CD14-positive monocyte (primary cell): Measurements from ENCODE around the gene PPT2. TPM values are rescaled to one million over a fixed set of nuclear protein-coding genes. Genes with fewer than 3 reads are reported as not detected.

Source experiments
- DNase-seq, 3 donors: peaks; one replicate each; pipeline ENCODE4 v3.0.0-alpha.2; 2011 to 2022
- H2AFZ ChIP-seq: 2 replicates; pipeline ENCODE4 v1.6.0; 2012; ENCODE audit warnings: mild to moderate bottlenecking, low read depth, low read length, inconsistent platforms; ENCODE audit not compliant: insufficient read depth, poor library complexity, severe bottlenecking
- H3K27ac ChIP-seq, 2 donors: 1 replicate in 1 of 2; 2 replicates in 1 of 2; pipeline ENCODE4 v1.5.1; 2012 to 2013; ENCODE audit warnings: low read length in 2 of 2, control low read depth in 1 of 2, inconsistent platforms in 1 of 2, low read depth in 1 of 2, mild to moderate bottlenecking in 1 of 2
- H3K27me3 ChIP-seq, 2 donors: one replicate each; pipeline versions ENCODE4 v1.6.0 to v1.6.1; 2011 to 2013; ENCODE audit warnings: low read length in 2 of 2; ENCODE audit not compliant: control insufficient read depth in 2 of 2, insufficient read depth in 2 of 2
- H3K36me3 ChIP-seq, 2 donors: replicated peaks in 1 of 2; 1 replicate in 1 of 2; 2 replicates in 1 of 2; pipeline versions ENCODE4 v1.5.1 to v1.6.1; 2012 to 2013; ENCODE audit warnings: low read length in 2 of 2, control low read depth in 1 of 2, inconsistent platforms in 1 of 2, mild to moderate bottlenecking in 1 of 2; ENCODE audit not compliant: insufficient read depth in 2 of 2, control insufficient read depth in 1 of 2
- H3K4me1 ChIP-seq, 2 donors: 1 replicate in 1 of 2; 2 replicates in 1 of 2; pipeline versions ENCODE4 v1.5.1 to v1.6.1; 2012 to 2013; ENCODE audit warnings: low read length in 2 of 2, control low read depth in 1 of 2, inconsistent platforms in 1 of 2, mild to moderate bottlenecking in 1 of 2, moderate library complexity in 1 of 2; ENCODE audit not compliant: insufficient read depth in 2 of 2, control insufficient read depth in 1 of 2
- H3K4me2 ChIP-seq: replicated peaks from 2 replicates; pipeline ENCODE3; 2012; ENCODE audit warnings: low read length, moderate library complexity, mild to moderate bottlenecking; ENCODE audit not compliant: poor library complexity, severe bottlenecking; ENCODE audit errors: extremely low read depth
- H3K4me3 ChIP-seq, 3 experiments: fragments of 200-600 bp in 1 of 3; sonication (generic) in 1 of 3; replicated peaks in 1 of 3; 1 replicate in 2 of 3; 2 replicates in 1 of 3; pipeline ENCODE4 v1.5.1; 2011 to 2013; ENCODE audit warnings: low read length in 3 of 3, mild to moderate bottlenecking in 3 of 3, control low read depth in 2 of 3, low read depth in 2 of 3, inconsistent platforms in 1 of 3, moderate library complexity in 1 of 3
- H3K79me2 ChIP-seq: 2 replicates; pipeline ENCODE4 v1.6.0; 2012; ENCODE audit warnings: mild to moderate bottlenecking, control low read depth, inconsistent platforms, low read length, moderate library complexity; ENCODE audit not compliant: insufficient read depth
- H3K9ac ChIP-seq: 2 replicates; pipeline ENCODE4 v1.6.0; 2017; ENCODE audit warnings: low read length, mild to moderate bottlenecking; ENCODE audit not compliant: insufficient read depth, poor library complexity, severe bottlenecking
- H3K9me3 ChIP-seq, 2 donors: replicated peaks in 1 of 2; 1 replicate in 1 of 2; 2 replicates in 1 of 2; pipeline versions ENCODE4 v1.5.1 to v1.6.1; 2012 to 2013; ENCODE audit warnings: low read length in 2 of 2, control low read depth in 1 of 2; ENCODE audit not compliant: control insufficient read depth in 1 of 2, insufficient read depth in 1 of 2
- H4K20me1 ChIP-seq: 2 replicates; pipeline ENCODE4 v1.6.0; 2012; ENCODE audit warnings: mild to moderate bottlenecking, low read length, control low read depth, moderate library complexity; ENCODE audit not compliant: insufficient read depth
- H3K27ac Mint-ChIP-seq, 7 donors: one replicate each; pipeline ENCODE4 v1.8.0; 2020; ENCODE audit warnings: mild to moderate bottlenecking in 7 of 7, mixed read lengths in 7 of 7, moderate library complexity in 6 of 7, inconsistent platforms in 2 of 7
- H3K27me3 Mint-ChIP-seq, 3 donors: one replicate each; pipeline ENCODE4 v1.8.0; 2021 to 2022; ENCODE audit warnings: low read depth in 3 of 3, mild to moderate bottlenecking in 3 of 3, mixed read lengths in 3 of 3, moderate library complexity in 3 of 3, inconsistent platforms in 1 of 3
- H3K36me3 Mint-ChIP-seq, 2 donors: one replicate each; pipeline ENCODE4 v1.8.0; 2020; ENCODE audit warnings: mixed read lengths in 2 of 2, inconsistent platforms in 1 of 2, mild to moderate bottlenecking in 1 of 2
- H3K4me1 Mint-ChIP-seq: one replicate; pipeline ENCODE4 v1.8.0; 2020; ENCODE audit warnings: mild to moderate bottlenecking, mixed read lengths
- H3K4me3 Mint-ChIP-seq, 2 donors: one replicate each; pipeline ENCODE4 v1.8.0; 2020; ENCODE audit warnings: mild to moderate bottlenecking in 2 of 2, mixed read lengths in 2 of 2, moderate library complexity in 1 of 2
- H3K9me3 Mint-ChIP-seq, 7 donors: one replicate each; pipeline ENCODE4 v1.8.0; 2020 to 2022; ENCODE audit warnings: mixed read lengths in 7 of 7, mild to moderate bottlenecking in 6 of 7, moderate library complexity in 6 of 7, inconsistent platforms in 2 of 7
- WGBS: methylation state at CpG from one replicate; pipeline ENCODE4 v1.1.5; 2013; ENCODE audit warnings: missing lambda C conversion rate; ENCODE audit not compliant: insufficient coverage; 5-methylcytosine and 5-hydroxymethylcytosine counted together
- intact Hi-C, 2 donors: fragments of 100-400 bp; cut with micrococcal nuclease; formaldehyde crosslinking; loops; one replicate each; pipeline versions ENCODE4 v1.15.0 to v1.15.1; 2023
- polyA plus RNA-seq, 3 donors: library from polyadenylated mRNA; depleted of rRNA in 1 of 3; unstranded in 2 of 3; stranded (reverse) in 1 of 3; fragments of 300-500 nt in 2 of 3; fragments of >200 nt in 1 of 3; fragmentation: Illumina TruSeq in 2 of 3; gene quantifications; 1 replicate in 2 of 3; 2 replicates in 1 of 3; pipeline ENCODE4 v1.2.3, GENCODE V29; 2012 to 2021
- TF ChIP-seq, protein P1 (sequence below): fragments of 200-600 bp; IDR thresholded peaks from one replicate; pipeline ENCODE4 v1.8.0; 2022; ENCODE audit warnings: antibody characterized with exemption, mild to moderate bottlenecking

PPT2 gene
- polyA plus RNA-seq, 3 donors: 1.4 to 4.0 (median 1.8) TPM

DNA sequence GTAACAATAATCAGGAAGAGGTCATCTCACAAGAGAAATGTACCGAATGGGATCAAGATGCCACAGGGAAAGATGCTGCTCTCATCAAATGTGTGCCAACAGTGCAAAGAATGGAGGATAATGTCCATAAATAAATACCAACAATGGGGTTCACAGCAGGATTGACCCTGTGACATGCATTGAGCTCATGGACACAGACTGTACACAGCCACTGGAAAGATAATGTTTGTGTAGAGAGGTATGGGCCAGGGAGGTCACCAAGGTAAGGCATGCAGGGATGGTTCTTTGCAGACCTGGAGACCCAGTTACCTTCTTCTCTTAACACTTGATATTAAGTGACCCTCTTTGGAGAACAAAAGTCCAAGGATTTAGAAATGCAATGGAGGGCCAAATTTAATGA, 20.5 kb downstream of the PPT2 start:
- Histone ChIP-seq H3K9ac (no peak overlapping the region), H2AFZ (no peak overlapping the region), H3K4me3 (no peak overlapping the region), H3K4me1 (peaks cover 42 to 53% of the 10 kb centered on the region in 2 donors), H3K4me2 (no peak overlapping the region), H3K36me3 (peaks cover 18 to 20% of the 10 kb centered on the region in 2 donors), H3K27me3 (no peaks in the 10 kb centered on the region), H3K79me2 (peaks cover 36% of the 10 kb centered on the region), H3K27ac (no peak overlapping the region), H4K20me1 (no peaks in the 10 kb centered on the region), H3K9me3 (no peaks in the 10 kb centered on the region)
- H3K27ac Mint-ChIP-seq: no peak overlapping the region
- H3K4me3 Mint-ChIP-seq: no peak overlapping the region
- H3K9me3 Mint-ChIP-seq: no peaks in the 10 kb centered on the region
- H3K4me1 Mint-ChIP-seq: peaks cover 54% of the 10 kb centered on the region
- H3K27me3 Mint-ChIP-seq: peaks cover 0 to 2% (median 1%) of the 10 kb centered on the region in 3 donors
- DNase-seq: no peak
- intact Hi-C loops: loop anchor here in 1 of 2 donors (2.0 kb wide), 1 partner anchor 20 kb away; the partner anchor contains the start of gene PPT2
- TF ChIP-seq, protein P1, sequence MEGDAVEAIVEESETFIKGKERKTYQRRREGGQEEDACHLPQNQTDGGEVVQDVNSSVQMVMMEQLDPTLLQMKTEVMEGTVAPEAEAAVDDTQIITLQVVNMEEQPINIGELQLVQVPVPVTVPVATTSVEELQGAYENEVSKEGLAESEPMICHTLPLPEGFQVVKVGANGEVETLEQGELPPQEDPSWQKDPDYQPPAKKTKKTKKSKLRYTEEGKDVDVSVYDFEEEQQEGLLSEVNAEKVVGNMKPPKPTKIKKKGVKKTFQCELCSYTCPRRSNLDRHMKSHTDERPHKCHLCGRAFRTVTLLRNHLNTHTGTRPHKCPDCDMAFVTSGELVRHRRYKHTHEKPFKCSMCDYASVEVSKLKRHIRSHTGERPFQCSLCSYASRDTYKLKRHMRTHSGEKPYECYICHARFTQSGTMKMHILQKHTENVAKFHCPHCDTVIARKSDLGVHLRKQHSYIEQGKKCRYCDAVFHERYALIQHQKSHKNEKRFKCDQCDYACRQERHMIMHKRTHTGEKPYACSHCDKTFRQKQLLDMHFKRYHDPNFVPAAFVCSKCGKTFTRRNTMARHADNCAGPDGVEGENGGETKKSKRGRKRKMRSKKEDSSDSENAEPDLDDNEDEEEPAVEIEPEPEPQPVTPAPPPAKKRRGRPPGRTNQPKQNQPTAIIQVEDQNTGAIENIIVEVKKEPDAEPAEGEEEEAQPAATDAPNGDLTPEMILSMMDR: no peak
- WGBS: no CpG with 5 or more reads among the region's 1 CpG
- H3K36me3 Mint-ChIP-seq: peaks cover 20% of the 10 kb centered on the region in 2 donors

- H3K4me1 ChIP-seq: peaks cover 49 to 62% of the 10 kb centered on the region in 2 donors
- intact Hi-C loops: loop anchor here (2.0 to 5.0 kb wide), 2 partner anchors 21 to 53 kb away; partner anchors contain the start of gene PPT2 (in 1 of the 2)
- H3K4me2 ChIP-seq: peak overlapping the region; percentile 97
- no peak for DNase-seq
- H3K27me3 ChIP-seq: no peaks in the 10 kb centered on the region
- peaks cover 9 to 16% of the 10 kb centered on the region in 2 donors for H3K36me3 ChIP-seq
- WGBS: 0% methylated on average over 1 of the region's 2 CpGs
- H3K27ac ChIP-seq: peak overlapping the region in 1 of 2 donors; percentile 90
- H3K9me3 ChIP-seq: no peaks in the 10 kb centered on the region
- Mint-ChIP-seq H3K27me3 (peaks cover 0 to 4% (median 2%) of the 10 kb centered on the region in 3 donors), H3K9me3 (no peaks in the 10 kb centered on the region), H3K36me3 (peaks cover 14 to 16% of the 10 kb centered on the region in 2 donors), H3K4me3 (peak overlapping the region; percentile 90 to 98), H3K27ac (peak overlapping the region; percentile 44 to 100 (median 96)), H3K4me1 (peaks cover 63% of the 10 kb centered on the region)
- TF ChIP-seq, protein P1: no peak
- peak overlapping the region; percentile 93 for H2AFZ ChIP-seq
- H3K9ac ChIP-seq: peak overlapping the region; percentile 81
- peaks cover 39% of the 10 kb centered on the region for H3K79me2 ChIP-seq
- H3K4me3 ChIP-seq: peak overlapping the region; percentile 71 to 94 (median 82)
- H4K20me1 ChIP-seq: no peaks in the 10 kb centered on the region
Observed at GRCh38 chr6:32175322-32175710, 21.4 kb downstream of the PPT2 start.
